Central memory CD8-positive, alpha-beta T cell (primary cell): ENCODE results near the gene PDCD1LG2.
"Not testable (repeated sequence)": the region's sequence is repeated elsewhere in the genome, so short reads cannot be mapped to it uniquely, and the experiment has no call there.

ENCODE experiments used
- ATAC-seq: fragments of 150-1000 bp; cut with Tn5 transposase; replicated peaks from 2 replicates; pipeline ENCODE4 v1.10.0; 2022; ENCODE audit warnings: mild to moderate bottlenecking, moderate FRiP score, moderate number of reproducible peaks; ENCODE audit not compliant: poor library complexity, severe bottlenecking; ENCODE audit errors: extremely low read depth
- DNase-seq, 2 donors: peaks; one replicate each; pipeline ENCODE4 v3.0.0; 2021; ENCODE audit warnings: low spot score in 2 of 2
- H3K27ac Mint-ChIP-seq: one replicate; pipeline ENCODE4 v1.8.0; 2022; ENCODE audit warnings: low read depth, mild to moderate bottlenecking, moderate library complexity, mixed read lengths
- H3K27me3 Mint-ChIP-seq: one replicate; pipeline ENCODE4 v1.8.0; 2022; ENCODE audit warnings: mixed read lengths
- H3K36me3 Mint-ChIP-seq: one replicate; pipeline ENCODE4 v1.8.0; 2022; ENCODE audit warnings: mild to moderate bottlenecking, moderate library complexity, mixed read lengths; ENCODE audit not compliant: insufficient read depth
- H3K4me1 Mint-ChIP-seq: one replicate; pipeline ENCODE4 v1.8.0; 2022; ENCODE audit warnings: mixed read lengths
- H3K4me3 Mint-ChIP-seq: one replicate; pipeline ENCODE4 v1.8.0; 2022; ENCODE audit warnings: mild to moderate bottlenecking, moderate library complexity, mixed read lengths
- H3K9me3 Mint-ChIP-seq: one replicate; pipeline ENCODE4 v1.8.0; 2022; ENCODE audit warnings: mixed read lengths

Gene PDCD1LG2

GRCh38 chr9:5510360-5510931 lies at the start of gene PDCD1LG2:
TSS of gene PDCD1LG2 (plus strand) at chr9:5510531. CDS start at chr9:5522547, 12,016 bp downstream.
- peaks cover 37% of the 10 kb centered on the region for H3K4me1 Mint-ChIP-seq
- H3K4me3 Mint-ChIP-seq: peak within 1 kb of the TSS; percentile 66
- no peak for ATAC-seq
- DNase-seq: no peak
- H3K27ac Mint-ChIP-seq: peak within 1 kb of the TSS; percentile 89
- no peaks in the 10 kb centered on the region for H3K27me3 Mint-ChIP-seq
- peaks cover 1% of the 10 kb centered on the region for H3K36me3 Mint-ChIP-seq
- no peaks in the 10 kb centered on the region for H3K9me3 Mint-ChIP-seq

- not testable (repeated sequence) for H3K27me3 Mint-ChIP-seq, H3K4me1 Mint-ChIP-seq, ATAC-seq, H3K4me3 Mint-ChIP-seq, H3K9me3 Mint-ChIP-seq, DNase-seq
- peak overlapping the region; percentile 9 for H3K27ac Mint-ChIP-seq
- H3K36me3 Mint-ChIP-seq: peaks cover 14% of the 10 kb centered on the region
Observed at GRCh38 chr9:5464831-5465330, 45.5 kb upstream of the PDCD1LG2 start.

DNA sequence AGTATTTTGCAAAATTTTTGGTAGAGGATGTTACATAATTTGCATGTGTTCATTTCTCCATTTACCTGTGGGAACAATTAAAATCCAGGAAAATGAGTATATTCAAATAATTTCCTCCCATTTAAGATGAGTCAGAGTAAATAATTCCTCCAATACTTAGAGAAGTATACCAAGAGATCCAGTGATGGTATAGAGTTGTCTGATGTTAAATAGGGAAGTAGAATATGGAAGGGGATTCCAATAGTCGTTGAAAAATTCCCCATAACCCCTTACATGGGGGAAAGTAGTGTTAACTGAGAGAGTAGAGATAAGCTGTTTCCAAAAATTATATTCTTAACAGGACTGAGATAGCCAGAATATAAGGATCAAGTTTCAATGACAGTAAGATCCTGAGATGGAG lies 44.3 kb upstream of the PDCD1LG2 start:
- H3K4me3 Mint-ChIP-seq: no peak overlapping the region
- H3K4me1 Mint-ChIP-seq: no peaks in the 10 kb centered on the region
- peaks cover 14% of the 10 kb centered on the region for H3K36me3 Mint-ChIP-seq
- H3K27me3 Mint-ChIP-seq: no peaks in the 10 kb centered on the region
- no peaks in the 10 kb centered on the region for H3K9me3 Mint-ChIP-seq
- ATAC-seq: no peak
- DNase-seq: no peak
- H3K27ac Mint-ChIP-seq: no peak overlapping the region

GRCh38 chr9:5466766-5467165 lies 43.6 kb upstream of the PDCD1LG2 start:
- H3K27me3 Mint-ChIP-seq: no peaks in the 10 kb centered on the region
- H3K4me1 Mint-ChIP-seq: no peaks in the 10 kb centered on the region
- no peak overlapping the region for H3K4me3 Mint-ChIP-seq
- no peak overlapping the region for H3K27ac Mint-ChIP-seq
- no peak for DNase-seq
- H3K9me3 Mint-ChIP-seq: no peaks in the 10 kb centered on the region
- ATAC-seq: no peak
- peaks cover 14% of the 10 kb centered on the region for H3K36me3 Mint-ChIP-seq

DNA sequence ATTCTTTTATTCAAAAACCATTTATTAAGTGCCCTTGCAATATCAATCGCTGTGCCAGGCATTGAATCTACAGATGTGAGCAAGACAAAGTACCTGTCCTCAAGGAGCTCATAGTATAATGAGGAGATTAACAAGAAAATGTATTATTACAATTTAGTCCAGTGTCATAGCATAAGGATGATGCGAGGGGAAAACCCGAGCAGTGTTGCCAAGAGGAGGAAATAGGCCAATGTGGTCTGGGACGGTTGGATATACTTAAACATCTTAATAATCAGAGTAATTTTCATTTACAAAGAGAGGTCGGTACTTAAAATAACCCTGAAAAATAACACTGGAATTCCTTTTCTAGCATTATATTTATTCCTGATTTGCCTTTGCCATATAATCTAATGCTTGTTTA lies 41.5 kb upstream of the PDCD1LG2 start:
- no peak overlapping the region for H3K4me3 Mint-ChIP-seq
- H3K27me3 Mint-ChIP-seq: no peaks in the 10 kb centered on the region
- H3K9me3 Mint-ChIP-seq: no peaks in the 10 kb centered on the region
- no peak for ATAC-seq
- H3K27ac Mint-ChIP-seq: no peak overlapping the region
- no peak for DNase-seq
- H3K4me1 Mint-ChIP-seq: no peaks in the 10 kb centered on the region
- peaks cover 7% of the 10 kb centered on the region for H3K36me3 Mint-ChIP-seq

DNA sequence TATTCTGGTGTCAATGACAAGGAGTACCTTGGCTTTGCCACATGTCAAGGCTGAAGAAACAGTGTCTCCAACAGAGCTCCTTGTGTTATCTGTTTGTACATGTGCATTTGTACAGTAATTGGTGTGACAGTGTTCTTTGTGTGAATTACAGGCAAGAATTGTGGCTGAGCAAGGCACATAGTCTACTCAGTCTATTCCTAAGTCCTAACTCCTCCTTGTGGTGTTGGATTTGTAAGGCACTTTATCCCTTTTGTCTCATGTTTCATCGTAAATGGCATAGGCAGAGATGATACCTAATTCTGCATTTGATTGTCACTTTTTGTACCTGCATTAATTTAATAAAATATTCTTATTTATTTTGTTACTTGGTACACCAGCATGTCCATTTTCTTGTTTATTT lies 40.2 kb upstream of the PDCD1LG2 start:
- ATAC-seq (no peak), DNase-seq (no peak)
- H3K9me3 Mint-ChIP-seq: no peaks in the 10 kb centered on the region
- no peak overlapping the region for H3K4me3 Mint-ChIP-seq
- no peaks in the 10 kb centered on the region for H3K27me3 Mint-ChIP-seq
- H3K4me1 Mint-ChIP-seq: peaks cover 6% of the 10 kb centered on the region
- no peak overlapping the region for H3K27ac Mint-ChIP-seq
- peaks cover 7% of the 10 kb centered on the region for H3K36me3 Mint-ChIP-seq

DNA sequence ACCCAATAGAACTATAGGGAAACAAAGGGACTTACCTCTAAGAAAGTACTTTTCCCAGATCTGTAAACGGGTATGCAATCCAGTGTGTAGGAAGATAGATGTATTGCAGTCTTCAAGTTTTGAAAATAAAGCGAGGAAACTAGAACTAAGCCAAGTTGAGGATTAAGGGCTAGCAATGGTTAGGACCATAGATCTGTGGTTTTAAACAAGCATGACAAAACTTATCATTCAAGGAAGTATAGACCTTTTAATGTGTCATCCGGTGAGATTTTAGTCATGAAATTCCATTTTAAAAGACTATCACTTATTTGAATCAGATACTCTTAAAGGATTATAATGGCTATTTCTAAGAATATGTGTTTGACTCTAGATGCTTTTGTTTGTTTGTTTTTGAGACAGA lies 39.5 kb upstream of the PDCD1LG2 start:
- Mint-ChIP-seq H3K4me1 (peaks cover 7% of the 10 kb centered on the region), H3K27ac (no peak overlapping the region), H3K36me3 (peaks cover 6% of the 10 kb centered on the region), H3K27me3 (no peaks in the 10 kb centered on the region), H3K9me3 (no peaks in the 10 kb centered on the region), H3K4me3 (no peak overlapping the region)
- DNase-seq (no peak), ATAC-seq (no peak)

DNA sequence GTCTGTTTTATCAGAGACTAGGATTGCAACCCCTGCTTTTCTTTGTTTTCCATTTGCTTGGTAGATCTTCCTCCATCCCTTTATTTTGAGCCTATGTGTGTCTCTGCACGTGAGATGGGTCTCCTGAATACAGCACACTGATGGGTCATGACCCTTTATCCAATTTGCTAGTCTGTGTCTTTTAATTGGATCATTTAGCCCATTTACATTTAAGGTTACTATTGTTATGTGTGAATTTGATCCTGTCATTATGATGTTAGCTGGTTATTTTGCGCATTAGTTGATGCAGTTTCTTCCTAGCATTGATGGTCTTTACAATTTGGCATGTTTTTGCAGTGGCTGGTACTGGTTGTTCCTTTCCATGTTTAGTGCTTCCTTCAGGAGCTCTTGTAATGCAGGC lies 34.7 kb upstream of the PDCD1LG2 start:
- H3K27ac Mint-ChIP-seq, H3K36me3 Mint-ChIP-seq, H3K4me3 Mint-ChIP-seq, H3K9me3 Mint-ChIP-seq, H3K4me1 Mint-ChIP-seq, DNase-seq, ATAC-seq, H3K27me3 Mint-ChIP-seq: not testable (repeated sequence)

DNA sequence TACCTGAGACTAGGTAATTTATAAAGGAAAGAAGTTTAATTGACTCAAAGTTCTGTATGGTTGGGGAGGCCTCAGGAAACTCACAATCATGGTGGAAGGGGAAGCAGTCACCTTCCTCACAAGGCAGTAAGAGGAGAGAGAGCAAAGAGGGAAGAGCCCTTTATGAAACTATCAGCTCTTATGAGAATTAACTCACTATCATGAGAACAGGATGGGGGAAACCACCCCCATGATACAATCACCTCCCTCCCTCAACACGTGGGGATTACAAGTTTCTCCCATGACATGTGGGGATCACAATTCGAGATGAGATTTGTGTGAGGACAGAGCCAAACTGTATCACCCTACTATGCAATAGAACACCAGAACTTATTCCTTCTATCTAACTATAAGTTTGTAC lies 32.1 kb upstream of the PDCD1LG2 start:
- peaks cover 7% of the 10 kb centered on the region for H3K4me1 Mint-ChIP-seq
- ATAC-seq (no peak), DNase-seq (no peak)
- H3K27ac Mint-ChIP-seq: no peak overlapping the region
- H3K36me3 Mint-ChIP-seq: no peaks in the 10 kb centered on the region
- no peak overlapping the region for H3K4me3 Mint-ChIP-seq
- H3K9me3 Mint-ChIP-seq: no peaks in the 10 kb centered on the region
- H3K27me3 Mint-ChIP-seq: peaks cover 10% of the 10 kb centered on the region

DNA sequence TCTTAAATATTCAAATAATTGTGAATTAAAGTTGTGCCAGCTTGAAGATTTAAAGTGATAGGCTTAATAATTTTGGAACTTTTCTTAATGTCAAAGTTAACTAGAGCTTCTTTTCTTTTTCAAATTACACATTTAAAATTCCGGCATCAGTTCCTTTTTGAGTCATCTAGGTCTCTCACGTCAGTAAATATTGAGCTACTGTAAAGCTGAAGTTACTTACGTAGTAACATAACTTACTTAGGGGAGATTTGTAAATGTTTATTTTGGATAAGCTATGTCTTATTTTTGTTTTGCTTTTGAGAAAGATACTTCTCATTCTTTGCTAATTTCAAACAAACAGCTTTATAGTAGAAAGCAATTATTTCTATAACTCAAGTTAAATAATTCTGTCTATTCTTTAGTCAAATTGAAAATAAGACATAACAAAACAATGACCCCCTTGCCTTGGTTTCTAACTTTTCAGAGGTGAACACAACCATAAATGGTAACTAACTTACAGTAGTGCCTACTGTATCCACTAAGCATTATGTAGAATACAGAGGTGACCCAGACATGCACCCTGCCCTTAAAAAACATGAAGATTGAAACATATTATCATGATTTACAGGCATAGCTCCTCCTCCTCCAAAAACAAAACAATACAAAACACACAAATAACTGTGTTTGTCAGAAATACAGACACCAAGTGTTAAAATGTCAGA lies 30.2 kb upstream of the PDCD1LG2 start:
- DNase-seq (no peak), ATAC-seq (no peak)
- no peaks in the 10 kb centered on the region for H3K36me3 Mint-ChIP-seq
- H3K27ac Mint-ChIP-seq: no peak overlapping the region
- no peak overlapping the region for H3K4me3 Mint-ChIP-seq
- H3K4me1 Mint-ChIP-seq: peaks cover under 1% of the 10 kb centered on the region
- peaks cover 10% of the 10 kb centered on the region for H3K27me3 Mint-ChIP-seq
- no peaks in the 10 kb centered on the region for H3K9me3 Mint-ChIP-seq

GRCh38 chr9:5480919-5481318 lies 29.4 kb upstream of the PDCD1LG2 start:
- Mint-ChIP-seq H3K27ac (no peak overlapping the region), H3K27me3 (peaks cover 10% of the 10 kb centered on the region), H3K4me1 (no peaks in the 10 kb centered on the region), H3K36me3 (no peaks in the 10 kb centered on the region), H3K9me3 (no peaks in the 10 kb centered on the region), H3K4me3 (no peak overlapping the region)
- no peak for DNase-seq
- ATAC-seq: no peak

- Mint-ChIP-seq H3K4me3 (no peak overlapping the region), H3K27ac (no peak overlapping the region), H3K4me1 (no peaks in the 10 kb centered on the region), H3K27me3 (peaks cover 10% of the 10 kb centered on the region), H3K9me3 (no peaks in the 10 kb centered on the region), H3K36me3 (no peaks in the 10 kb centered on the region)
- ATAC-seq (no peak), DNase-seq (no peak)
Observed at GRCh38 chr9:5481322-5482040, 28.9 kb upstream of the PDCD1LG2 start.

DNA sequence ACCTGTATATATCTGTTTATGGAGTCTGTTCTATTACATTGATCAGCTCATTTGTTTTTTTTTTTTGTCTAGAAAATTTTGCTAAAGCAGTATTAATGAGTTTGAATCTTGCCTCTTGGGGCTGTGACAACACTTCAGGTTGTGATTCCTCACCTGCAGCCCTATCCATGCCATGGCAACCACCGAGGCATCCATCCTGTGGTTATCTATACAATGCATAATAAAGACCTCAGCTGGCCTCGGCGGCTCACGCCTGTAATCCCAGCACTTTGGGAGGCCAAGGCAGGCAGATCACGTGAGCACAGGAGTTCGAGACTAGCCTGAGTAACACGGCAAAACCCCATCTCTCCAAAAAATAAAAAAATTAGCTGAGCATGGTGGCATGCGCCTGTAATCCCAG lies 28.1 kb upstream of the PDCD1LG2 start:
- no peaks in the 10 kb centered on the region for H3K36me3 Mint-ChIP-seq
- ATAC-seq (no peak), DNase-seq (no peak)
- no peaks in the 10 kb centered on the region for H3K4me1 Mint-ChIP-seq
- H3K9me3 Mint-ChIP-seq: no peaks in the 10 kb centered on the region
- no peak overlapping the region for H3K27ac Mint-ChIP-seq
- no peak overlapping the region for H3K4me3 Mint-ChIP-seq
- peaks cover 10% of the 10 kb centered on the region for H3K27me3 Mint-ChIP-seq
